Subcutaneous adipose tissue (tissue), 4 donors: ENCODE results near the gene NCL. TPM values are rescaled to one million over a fixed set of nuclear protein-coding genes. Genes with fewer than 3 reads are reported as not detected.

ENCODE experiments used
- CTCF ChIP-seq: fragments of 450-650 bp; IDR thresholded peaks from one replicate; pipeline ENCODE4 v1.5.1; 2016; ENCODE audit warnings: low read depth, mild to moderate bottlenecking, control low read depth, antibody characterized with exemption, moderate library complexity
- total RNA-seq, 4 donors: library from RNA; depleted of rRNA; stranded (reverse); fragments of >200 nt; gene quantifications; one replicate each; pipeline ENCODE4 v1.1.0, GENCODE V29; 2016

NCL gene
- total RNA-seq, 4 donors from 2014 or later: 136 to 247 (median 197) TPM

DNA sequence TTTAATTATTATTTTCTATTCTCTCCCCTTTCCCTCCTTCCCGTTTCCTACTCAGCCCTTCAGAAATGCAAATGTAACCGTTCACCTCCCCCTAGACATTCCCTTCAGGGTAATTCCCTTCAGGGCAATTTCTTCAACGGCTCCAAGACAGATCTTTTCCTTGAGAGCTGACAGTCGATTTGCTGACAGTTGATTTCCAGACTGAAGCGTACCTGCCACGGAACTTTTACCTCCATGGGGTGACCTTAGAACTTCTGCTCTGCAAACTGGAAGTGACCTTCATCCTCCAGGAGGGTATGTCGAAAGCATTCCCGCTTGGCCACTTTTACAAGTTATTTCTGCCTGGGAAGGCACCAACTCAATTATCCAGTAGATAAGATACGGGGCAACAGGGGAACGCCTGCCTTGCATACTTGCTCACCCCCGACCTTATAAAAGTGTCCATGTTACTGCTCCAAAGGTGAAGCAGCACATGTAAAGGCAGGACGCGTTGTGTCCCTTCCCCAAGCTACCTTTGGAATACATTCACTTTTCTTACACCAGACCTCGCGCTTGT lies 50.3 kb downstream of the NCL start:
- TF ChIP-seq CTCF: no peak

GRCh38 chr2:231413456-231413855 lies 50.8 kb downstream of the NCL start:
- no peak for TF ChIP-seq CTCF

- no peak for TF ChIP-seq CTCF
These were observed 51.7 kb downstream of the NCL start for GRCh38 chr2:231412618-231412963.

- TF ChIP-seq CTCF: no peak
These were observed 52.3 kb downstream of the NCL start for GRCh38 chr2:231411831-231412617.

GRCh38 chr2:231411237-231411636 lies 53.0 kb downstream of the NCL start:
- no peak for TF ChIP-seq CTCF

- no peak for TF ChIP-seq CTCF
These were observed 53.8 kb downstream of the NCL start for GRCh38 chr2:231410293-231411004.

- no peak for TF ChIP-seq CTCF
These were observed 54.5 kb downstream of the NCL start for GRCh38 chr2:231409776-231410175.
